Measurements from ENCODE around the gene PTPRN2. TPM values are rescaled to one million over a fixed set of nuclear protein-coding genes. Genes with fewer than 3 reads are reported as not detected.
A peak's percentile ranks its signal among the peaks of the same experiment; 100 is the strongest.

PTPRN2 gene
- total and polyA plus RNA-seq, 2 of the 13 experiments (the other 11 are each of a cell fraction or from before 2014, with no cell fraction given), result 2.5 to 24.2 TPM

GRCh38 chr7:158572000-158572828 lies 15.4 kb downstream of the PTPRN2 start (continued):
- peak; percentile 35 for TF ChIP-seq ZNF687 (CRISPR knock-in tag; IDR thresholded peaks at IDR 0.05)
- no peak for TF ChIP-seq PITX1 (CRISPR knock-in tag; IDR thresholded peaks at IDR 0.05)

- 96% methylated on average over 42 of the region's 44 CpGs for WGBS (ENCODE audit: low lambda C conversion rate)
- no peak overlapping the region for H2AFZ ChIP-seq (ENCODE audit: low read length)
- no peak for DNase-seq (ENCODE audit: low spot score)
- H3K79me2 ChIP-seq (ENCODE audit: insufficient read depth, low read length), result peaks cover 31% of the 10 kb centered on the region
- peaks cover 21% of the 10 kb centered on the region for H3K4me1 ChIP-seq (ENCODE audit: insufficient read depth, low read length)
- H3K9ac ChIP-seq (ENCODE audit: insufficient read depth, low read depth, low read length), result no peak overlapping the region
- CTCF ChIA-PET (ENCODE audit: low intra/inter-chr PET ratio, low total read pairs), result no interaction called here
- no peaks in the 10 kb centered on the region; a peak in 1 of 5 replicates for H3K36me3 ChIP-seq (replicated peaks in 1 of 2; ENCODE audit: control insufficient read depth in 1 of 2, insufficient read depth in 2 of 2, low read length in 2 of 2)
- TF ChIP-seq ZBTB10 (CRISPR knock-in tag; IDR thresholded peaks at IDR 0.05; ENCODE audit: borderline replicate concordance), result no peak
- no peak for TF ChIP-seq MLLT10 (CRISPR knock-in tag; IDR thresholded peaks at IDR 0.05)
- TF ChIP-seq JUND (CRISPR knock-in tag; IDR thresholded peaks at IDR 0.05), result no peak
- TF ChIP-seq HES4 (CRISPR knock-in tag; IDR thresholded peaks at IDR 0.05; ENCODE audit: borderline replicate concordance), result 0 out of 2 replicates have a peak, but pooled peaks have one; percentile 40
- TF ChIP-seq SMAD3 (CRISPR knock-in tag; IDR thresholded peaks at IDR 0.05), result no peak
- TF ChIP-seq PATZ1 (CRISPR knock-in tag; IDR thresholded peaks at IDR 0.05), result no peak
- H3K4me3 ChIP-seq (replicated peaks in 1 of 3; ENCODE audit: insufficient read depth in 1 of 3, low read depth in 2 of 3, low read length in 3 of 3), result no peak overlapping the region
- H3K27ac ChIP-seq (ENCODE audit: extremely low read length, insufficient read depth, low read length), result no peak overlapping the region
- no peak for ATAC-seq
- POLR2A ChIA-PET, result no interaction called here
- no peak for FAIRE-seq
- intact Hi-C loops (cut with micrococcal nuclease; ENCODE audit: unreplicated experiment) (no loop called here), in situ Hi-C loops (cut with HindIII; ENCODE audit: extremely low pct_ligation_motif_present, low pct_unique_long_range_greater_than_20kb) (no loop called here)
- peaks cover 26% of the 10 kb centered on the region; the same call in 1 of the 2 replicates for H4K20me1 ChIP-seq (ENCODE audit: insufficient read depth, low read length)
- no peak overlapping the region for H3K4me2 ChIP-seq (ENCODE audit: low read depth, low read length)
- BruUV-seq (replicated peaks), result no TSS peak
- no peaks in the 10 kb centered on the region for H3K27me3 ChIP-seq (ENCODE audit: control insufficient read depth in 1 of 2, insufficient read depth in 2 of 2, low read length in 2 of 2)
- no peaks in the 10 kb centered on the region for H3K9me3 ChIP-seq (ENCODE audit: low read length)
These were observed 17.0 kb downstream of the PTPRN2 start for GRCh38 chr7:158570449-158571170.
